COLO668 (cell line): ENCODE data around the gene GPRIN2.
"Not testable (repeated sequence)": the region's sequence is repeated elsewhere in the genome, so short reads cannot be mapped to it uniquely, and the experiment has no call there.

Source experiments
- DNase-seq: peaks from one replicate; lab custom pipeline; 2025; ENCODE audit not compliant: unreplicated experiment; lab: John Stamatoyannopoulos, UW

GPRIN2 gene

GRCh38 chr10:46538155-46538554 lies 18.3 kb downstream of the GPRIN2 start:
- no peak for DNase-seq

- no peak for DNase-seq
Observed at GRCh38 chr10:46537309-46537708, 19.1 kb downstream of the GPRIN2 start.

- no peak for DNase-seq
Observed at GRCh38 chr10:46536781-46537180, 19.7 kb downstream of the GPRIN2 start.

GRCh38 chr10:46536171-46536570 lies 20.3 kb downstream of the GPRIN2 start:
- no peak for DNase-seq

GRCh38 chr10:46534828-46535524 lies 21.5 kb downstream of the GPRIN2 start:
- no peak for DNase-seq

GRCh38 chr10:46532256-46532655 lies 24.2 kb downstream of the GPRIN2 start:
- DNase-seq, result not testable (repeated sequence)

GRCh38 chr10:46530249-46531186 lies 25.9 kb downstream of the GPRIN2 start:
- no peak for DNase-seq

GRCh38 chr10:46529742-46530141 lies 26.7 kb downstream of the GPRIN2 start:
- DNase-seq, result not testable (repeated sequence)

- no peak for DNase-seq
Observed at GRCh38 chr10:46528675-46529615, 27.5 kb downstream of the GPRIN2 start.

- DNase-seq, result no peak
Observed at GRCh38 chr10:46528171-46528671, 28.2 kb downstream of the GPRIN2 start.

GRCh38 chr10:46527241-46527811 lies 29.1 kb downstream of the GPRIN2 start:
- DNase-seq, result no peak

- DNase-seq, result no peak
Observed at GRCh38 chr10:46526682-46527038, 29.8 kb downstream of the GPRIN2 start.

- DNase-seq, result no peak
Observed at GRCh38 chr10:46525824-46526681, 30.4 kb downstream of the GPRIN2 start.

GRCh38 chr10:46525177-46525823 lies 31.2 kb downstream of the GPRIN2 start:
- DNase-seq, result no peak

GRCh38 chr10:46524472-46525176 lies 31.8 kb downstream of the GPRIN2 start:
- DNase-seq, result no peak

- no peak for DNase-seq
Observed at GRCh38 chr10:46523962-46524471, 32.4 kb downstream of the GPRIN2 start.

- no peak for DNase-seq
Observed at GRCh38 chr10:46523119-46523961, 33.1 kb downstream of the GPRIN2 start.
